Activated B cell treated with CpG ODN at 0.5 μM for 24 hours (primary cell): ENCODE data around the gene PPP1CC. TPM values are rescaled to one million over a fixed set of nuclear protein-coding genes. Genes with fewer than 3 reads are reported as not detected.

Experiments
- ATAC-seq: fragments of 200-7000 bp; cut with Tn5 transposase; one replicate; pipeline ENCODE4 v1.10.0; 2021; ENCODE audit warnings: low read depth, mild to moderate bottlenecking, moderate library complexity
- CTCF ChIA-PET: fragments of 350-600 bp; sonication (Branson Sonifier 250); formaldehyde crosslinking; loops from one replicate; lab custom pipeline; 2021; ENCODE audit warnings: antibody characterized with exemption; lab: Charles Lee
- POLR2A ChIA-PET: fragments of 350-600 bp; sonication (Branson Sonifier 250); formaldehyde crosslinking; loops from one replicate; lab custom pipeline; 2021; ENCODE audit warnings: antibody characterized with exemption; lab: Charles Lee
- DNase-seq: peaks from one replicate; pipeline ENCODE4 v3.0.0; 2022
- H3K27ac Mint-ChIP-seq: one replicate; pipeline ENCODE4 v1.8.0; 2020; ENCODE audit warnings: mixed read lengths
- H3K27me3 Mint-ChIP-seq: one replicate; pipeline ENCODE4 v1.8.0; 2021; ENCODE audit warnings: mixed read lengths
- H3K36me3 Mint-ChIP-seq: one replicate; pipeline ENCODE4 v1.8.0; 2021; ENCODE audit warnings: low read depth, mixed read lengths
- H3K4me1 Mint-ChIP-seq: one replicate; pipeline ENCODE4 v1.8.0; 2021; ENCODE audit warnings: mixed read lengths
- H3K4me3 Mint-ChIP-seq: one replicate; pipeline ENCODE4 v1.8.0; 2020; ENCODE audit warnings: mild to moderate bottlenecking, mixed read lengths
- H3K9me3 Mint-ChIP-seq: one replicate; pipeline ENCODE4 v1.8.0; 2020; ENCODE audit warnings: mixed read lengths
- CTCF ChIP-seq: fragments of 200-600 bp; IDR thresholded peaks from one replicate; pipeline ENCODE4 v1.8.0; 2022; ENCODE audit warnings: antibody characterized with exemption, mild to moderate bottlenecking
- intact Hi-C: fragments of 100-400 bp; cut with micrococcal nuclease; formaldehyde crosslinking; loops from one replicate; pipeline ENCODE4 v1.15.1; 2024
- total RNA-seq: library from RNA; stranded (reverse); gene quantifications from 2 replicates; pipeline ENCODE4 v1.2.3, GENCODE V29; 2022

The PPP1CC gene
- total RNA-seq, 1 donor from 2014 or later: 148 TPM

DNA sequence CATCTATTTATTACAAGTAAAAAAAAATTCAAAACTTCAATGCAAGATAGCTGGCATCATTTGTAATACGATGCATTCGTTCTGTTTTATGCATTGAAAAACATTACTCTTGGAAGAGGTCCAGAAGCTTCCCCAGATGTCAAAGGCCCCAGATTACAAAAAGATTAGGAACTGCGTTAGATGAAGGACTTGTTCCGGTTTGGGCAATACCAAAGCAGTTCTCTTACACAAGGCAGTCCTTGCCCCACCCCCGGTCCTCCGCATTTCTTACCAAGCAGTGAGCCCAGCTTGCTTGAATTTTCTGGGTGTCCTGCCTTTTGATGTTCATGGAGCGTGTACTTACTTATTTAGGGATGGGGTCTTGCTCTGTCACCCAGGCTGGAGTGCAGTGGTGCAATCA, 49.0 kb downstream of the PPP1CC start:
- DNase-seq (no peak), ATAC-seq (no peak)
- CTCF ChIA-PET: interaction anchor here (0.9 to 2.7 kb wide), 4 partner anchors 16 to 244 kb away, joined by 3 to 8 read pairs (median 3); partner anchors contain the start of gene ARPC3

GRCh38 chr12:110690127-110690430, 52.6 kb downstream of the PPP1CC start:
- ChIA-PET CTCF (interaction anchor here (1.2 to 1.3 kb wide), 3 partner anchors 26 to 87 kb away, joined by 3 to 4 read pairs (median 4); no protein-coding TSS in a partner anchor), POLR2A (interaction anchor here (0.5 to 2.3 kb wide), 21 partner anchors 10 to 240 kb away, joined by 3 to 13 read pairs (median 5); partner anchors contain the start of genes ARPC3, PPP1CC, RAD9B and TCTN1)
- peak overlapping the region; percentile 92 for H3K4me3 Mint-ChIP-seq
- ATAC-seq (no peak), DNase-seq (no peak)
- TF ChIP-seq CTCF: no peak
- peak overlapping the region; percentile 89 for H3K27ac Mint-ChIP-seq
- H3K36me3 Mint-ChIP-seq: peaks cover 33% of the 10 kb centered on the region
- H3K27me3 Mint-ChIP-seq: no peaks in the 10 kb centered on the region
- H3K4me1 Mint-ChIP-seq: peaks cover 79% of the 10 kb centered on the region
- H3K9me3 Mint-ChIP-seq: no peaks in the 10 kb centered on the region
- intact Hi-C loops: no loop called here

More for the DNA sequence above, 49.0 kb downstream of the PPP1CC start:
- Mint-ChIP-seq H3K36me3 (peaks cover 2% of the 10 kb centered on the region), H3K27ac (peak overlapping the region; percentile 73), H3K4me1 (peaks cover 73% of the 10 kb centered on the region), H3K4me3 (no peak overlapping the region), H3K9me3 (no peaks in the 10 kb centered on the region), H3K27me3 (no peaks in the 10 kb centered on the region)
- POLR2A ChIA-PET: interaction anchor here (0.6 to 1.9 kb wide), 8 partner anchors 25 to 412 kb away, joined by 3 to 9 read pairs (median 3); no protein-coding TSS in a partner anchor
- intact Hi-C loops: no loop called here
- TF ChIP-seq CTCF: no peak

- ATAC-seq (peak; percentile 63), DNase-seq (peak; percentile 61)
- H3K36me3 Mint-ChIP-seq: peaks cover 38% of the 10 kb centered on the region
- H3K4me3 Mint-ChIP-seq: peak overlapping the region; percentile 92
- intact Hi-C loops: loop anchor here (1.0 to 5.0 kb wide), 3 partner anchors 42 to 222 kb away; partner anchors contain the start of genes FAM216A and GPN3
- peaks cover 82% of the 10 kb centered on the region for H3K4me1 Mint-ChIP-seq
- TF ChIP-seq CTCF: no peak
- H3K27me3 Mint-ChIP-seq: no peaks in the 10 kb centered on the region
- peak overlapping the region; percentile 89 for H3K27ac Mint-ChIP-seq
- ChIA-PET CTCF (interaction anchor here (1.2 to 1.3 kb wide), 3 partner anchors 25 to 87 kb away, joined by 3 to 4 read pairs (median 4); no protein-coding TSS in a partner anchor), POLR2A (interaction anchor here (0.5 to 2.3 kb wide), 28 partner anchors 9 to 239 kb away, joined by 3 to 13 read pairs (median 4); partner anchors contain the start of genes ARPC3, CCDC63, PPP1CC and RAD9B)
- no peaks in the 10 kb centered on the region for H3K9me3 Mint-ChIP-seq
Observed at GRCh38 chr12:110689281-110690126, 53.2 kb downstream of the PPP1CC start.

- peaks cover 81% of the 10 kb centered on the region for H3K4me1 Mint-ChIP-seq
- no peak for TF ChIP-seq CTCF
- ChIA-PET POLR2A (interaction anchor here (0.6 to 3.5 kb wide), 11 partner anchors 11 to 239 kb away, joined by 3 to 45 read pairs (median 10); partner anchors contain the start of genes ARPC3 and TCTN1), CTCF (interaction anchor here (1.3 kb wide), 1 partner anchor 73 kb away, joined by 4 read pairs; no protein-coding TSS in a partner anchor)
- ATAC-seq (peak; percentile 54), DNase-seq (peak; percentile 54)
- peak within 1 kb of the TSS; percentile 89 for H3K27ac Mint-ChIP-seq
- H3K36me3 Mint-ChIP-seq: peaks cover 45% of the 10 kb centered on the region
- intact Hi-C loops: loop anchor here (1.0 to 5.0 kb wide), 3 partner anchors 41 to 221 kb away; partner anchors contain the start of genes FAM216A and GPN3
- no peaks in the 10 kb centered on the region for H3K27me3 Mint-ChIP-seq
- peak within 1 kb of the TSS; percentile 93 for H3K4me3 Mint-ChIP-seq
- H3K9me3 Mint-ChIP-seq: no peaks in the 10 kb centered on the region
Observed at GRCh38 chr12:110688446-110689280, 54.0 kb downstream of the PPP1CC start, which contains the start of gene HVCN1. Gene HVCN1 (minus strand): TSS chr12:110689115. CDS start chr12:110683245, 5,870 bp downstream.
